Measurements from ENCODE around the gene CHCHD3.
"Not testable (repeated sequence)": the region's sequence is repeated elsewhere in the genome, so short reads cannot be mapped to it uniquely, and the experiment has no call there.

Gene CHCHD3

GRCh38 chr7:132993377-132994013 lies 88.4 kb downstream of the CHCHD3 start:
- Histone ChIP-seq H3K36me3 (ENCODE audit: control insufficient read depth, insufficient read depth, low read length) (no peaks in the 10 kb centered on the region; the same call in 1 of the 2 replicates), H3K9me3 (ENCODE audit: control insufficient read depth, insufficient read depth, low read length) (no peaks in the 10 kb centered on the region; the same call in 1 of the 2 replicates), H3K4me1 (ENCODE audit: control insufficient read depth, insufficient read depth, low read length) (peaks cover 3% of the 10 kb centered on the region; the same call in 1 of the 2 replicates), H3K27ac (ENCODE audit: low read length) (no peak overlapping the region), H3K4me3 (ENCODE audit: low read length) (no peak overlapping the region), H3K27me3 (ENCODE audit: control insufficient read depth, insufficient read depth, low read length) (no peaks in the 10 kb centered on the region)
- no peak for DNase-seq (ENCODE audit: low read depth, low spot score)
- WGBS (ENCODE audit: insufficient coverage, insufficient read length) = no CpG with 5 or more reads among the region's 5 CpGs

GRCh38 chr7:132991615-132992587 lies 90.0 kb downstream of the CHCHD3 start:
- H3K27ac ChIP-seq (ENCODE audit: low read length) = no peak overlapping the region
- no peaks in the 10 kb centered on the region; the same call in 1 of the 2 replicates for H3K9me3 ChIP-seq (ENCODE audit: control insufficient read depth, insufficient read depth, low read length)
- WGBS (ENCODE audit: insufficient coverage, insufficient read length) = no CpG with 5 or more reads among the region's 9 CpGs
- no peaks in the 10 kb centered on the region for H3K27me3 ChIP-seq (ENCODE audit: control insufficient read depth, insufficient read depth, low read length)
- H3K36me3 ChIP-seq (ENCODE audit: control insufficient read depth, insufficient read depth, low read length) = no peaks in the 10 kb centered on the region; the same call in 1 of the 2 replicates
- DNase-seq (ENCODE audit: low read depth, low spot score) = no peak
- no peak overlapping the region for H3K4me3 ChIP-seq (ENCODE audit: low read length)
- H3K4me1 ChIP-seq (ENCODE audit: control insufficient read depth, insufficient read depth, low read length) = peaks cover 3% of the 10 kb centered on the region; the same call in 1 of the 2 replicates

GRCh38 chr7:132988117-132988516 lies 93.8 kb downstream of the CHCHD3 start:
- Histone ChIP-seq H3K4me3 (ENCODE audit: low read length) (no peak overlapping the region), H3K36me3 (ENCODE audit: control insufficient read depth, insufficient read depth, low read length) (no peaks in the 10 kb centered on the region), H3K27ac (ENCODE audit: low read length) (no peak overlapping the region), H3K4me1 (ENCODE audit: control insufficient read depth, insufficient read depth, low read length) (no peaks in the 10 kb centered on the region; the same call in 1 of the 2 replicates), H3K9me3 (ENCODE audit: control insufficient read depth, insufficient read depth, low read length) (no peaks in the 10 kb centered on the region), H3K27me3 (ENCODE audit: control insufficient read depth, insufficient read depth, low read length) (no peaks in the 10 kb centered on the region)
- no CpG with 5 or more reads among the region's 1 CpG for WGBS (ENCODE audit: insufficient coverage, insufficient read length)
- DNase-seq (ENCODE audit: low read depth, low spot score) = no peak

DNA sequence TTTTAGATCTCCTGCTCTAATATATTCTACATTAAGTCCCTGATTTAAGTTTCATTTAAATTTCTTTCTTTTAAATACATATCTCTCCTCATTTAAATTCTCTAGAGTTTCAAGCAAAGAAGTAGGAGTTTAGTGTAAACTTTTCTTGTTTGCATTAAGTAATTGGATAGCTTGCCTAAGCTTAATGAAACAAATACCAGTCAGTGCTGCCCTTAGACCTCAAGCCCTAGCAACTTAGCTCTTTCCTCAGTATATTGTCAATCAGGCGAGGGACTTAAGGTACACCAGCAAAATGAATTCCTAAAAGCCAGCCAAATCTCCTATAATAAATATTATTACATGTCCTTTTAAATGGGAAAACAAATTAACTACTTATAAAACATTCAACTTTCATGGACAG lies 101.5 kb downstream of the CHCHD3 start:
- Histone ChIP-seq H3K4me1 (ENCODE audit: control insufficient read depth, insufficient read depth, low read length) (no peaks in the 10 kb centered on the region), H3K36me3 (ENCODE audit: control insufficient read depth, insufficient read depth, low read length) (no peaks in the 10 kb centered on the region), H3K27ac (ENCODE audit: low read length) (no peak overlapping the region), H3K4me3 (ENCODE audit: low read length) (no peak overlapping the region), H3K27me3 (ENCODE audit: control insufficient read depth, insufficient read depth, low read length) (no peaks in the 10 kb centered on the region), H3K9me3 (ENCODE audit: control insufficient read depth, insufficient read depth, low read length) (no peaks in the 10 kb centered on the region)
- no peak for DNase-seq (ENCODE audit: low read depth, low spot score)
- WGBS (ENCODE audit: insufficient coverage, insufficient read length) = no CpG with 5 or more reads among the region's 1 CpG

GRCh38 chr7:132979524-132979923 lies 102.4 kb downstream of the CHCHD3 start:
- H3K4me3 ChIP-seq (ENCODE audit: low read length) = no peak overlapping the region
- no peak for DNase-seq (ENCODE audit: low read depth, low spot score)

DNA sequence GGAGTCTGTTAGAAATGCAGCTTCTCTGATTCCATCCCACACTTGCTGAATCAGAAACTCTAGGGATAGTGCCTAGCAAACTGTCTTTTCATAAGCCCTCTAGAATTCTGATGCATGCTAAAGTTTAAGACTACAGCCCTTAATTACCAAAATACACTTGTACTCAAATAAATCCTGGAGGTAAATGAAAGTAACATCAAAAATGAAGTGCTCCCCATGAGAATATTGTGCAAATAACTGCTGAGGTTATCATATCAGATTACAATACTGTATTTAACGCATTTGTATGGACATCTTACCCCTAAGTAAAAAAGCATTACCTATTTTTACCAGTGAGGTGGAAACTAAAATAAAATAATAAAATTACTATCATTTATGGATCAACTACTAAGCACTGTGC lies 104.7 kb downstream of the CHCHD3 start:
- no CpG with 5 or more reads among the region's 1 CpG for WGBS (ENCODE audit: insufficient coverage, insufficient read length)
- no peaks in the 10 kb centered on the region for H3K9me3 ChIP-seq (ENCODE audit: control insufficient read depth, insufficient read depth, low read length)
- H3K4me1 ChIP-seq (ENCODE audit: control insufficient read depth, insufficient read depth, low read length) = no peaks in the 10 kb centered on the region
- no peaks in the 10 kb centered on the region for H3K27me3 ChIP-seq (ENCODE audit: control insufficient read depth, insufficient read depth, low read length)
- no peak overlapping the region for H3K4me3 ChIP-seq (ENCODE audit: low read length)
- no peak overlapping the region for H3K27ac ChIP-seq (ENCODE audit: low read length)
- no peak for DNase-seq (ENCODE audit: low read depth, low spot score)
- no peaks in the 10 kb centered on the region; the same call in 1 of the 2 replicates for H3K36me3 ChIP-seq (ENCODE audit: control insufficient read depth, insufficient read depth, low read length)

More at GRCh38 chr7:132979524-132979923, 102.4 kb downstream of the CHCHD3 start:
- no peak overlapping the region for H3K27ac ChIP-seq (ENCODE audit: low read length)
- H3K9me3 ChIP-seq (ENCODE audit: control insufficient read depth, insufficient read depth, low read length) = no peaks in the 10 kb centered on the region
- H3K4me1 ChIP-seq (ENCODE audit: control insufficient read depth, insufficient read depth, low read length) = no peaks in the 10 kb centered on the region
- no peaks in the 10 kb centered on the region for H3K27me3 ChIP-seq (ENCODE audit: control insufficient read depth, insufficient read depth, low read length)
- H3K36me3 ChIP-seq (ENCODE audit: control insufficient read depth, insufficient read depth, low read length) = no peaks in the 10 kb centered on the region

DNA sequence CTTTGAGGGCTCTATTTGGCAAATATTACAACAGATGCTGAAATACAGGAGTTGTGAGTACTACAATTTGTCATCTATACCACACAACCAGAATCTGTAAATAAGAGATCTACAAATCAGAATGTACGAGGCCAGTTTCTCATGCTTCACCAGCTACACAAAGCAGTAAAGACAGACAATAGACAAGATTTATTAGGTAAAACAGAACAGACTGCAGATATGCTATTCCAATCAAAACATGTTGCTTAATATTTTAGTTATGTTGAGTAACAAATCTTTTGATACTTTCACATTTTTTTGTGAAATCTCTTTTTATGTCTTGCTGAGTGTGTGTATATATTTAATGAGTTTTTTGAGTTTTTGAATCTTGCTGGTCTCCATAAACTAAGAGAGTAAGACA lies 109.1 kb downstream of the CHCHD3 start:
- no CpG with 5 or more reads among the region's 1 CpG for WGBS (ENCODE audit: insufficient coverage, insufficient read length)
- Histone ChIP-seq H3K27me3 (ENCODE audit: control insufficient read depth, insufficient read depth, low read length) (no peaks in the 10 kb centered on the region), H3K4me1 (ENCODE audit: control insufficient read depth, insufficient read depth, low read length) (peaks cover 1% of the 10 kb centered on the region; the same call in 1 of the 2 replicates)

DNA sequence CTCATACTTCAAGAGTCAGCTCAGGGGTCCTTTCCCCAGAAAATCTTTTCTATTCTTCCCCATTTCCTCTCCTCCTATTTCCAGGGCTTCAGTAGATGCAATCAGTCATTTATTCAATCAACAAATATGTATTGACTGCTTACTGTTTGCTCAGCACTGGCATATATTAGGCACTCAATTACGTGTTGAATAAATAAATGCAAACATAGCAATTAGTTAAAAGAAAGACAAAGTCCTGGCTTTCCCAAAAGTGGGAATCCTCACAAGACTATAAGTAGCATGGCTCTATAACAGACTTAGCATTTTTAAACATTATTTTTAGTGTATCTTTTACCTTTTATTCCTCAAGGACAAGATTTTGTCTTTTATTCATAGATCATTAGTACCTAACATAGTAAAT lies 111.6 kb downstream of the CHCHD3 start:
- H3K4me1 ChIP-seq (ENCODE audit: control insufficient read depth, insufficient read depth, low read length) = peaks cover 1% of the 10 kb centered on the region; the same call in 1 of the 2 replicates
- DNase-seq (ENCODE audit: low read depth, low spot score) = no peak
- no peaks in the 10 kb centered on the region for H3K27me3 ChIP-seq (ENCODE audit: control insufficient read depth, insufficient read depth, low read length)
- no CpG with 5 or more reads among the region's 1 CpG for WGBS (ENCODE audit: insufficient coverage, insufficient read length)
- H3K4me3 ChIP-seq (ENCODE audit: low read length) = no peak overlapping the region
- no peaks in the 10 kb centered on the region; the same call in 1 of the 2 replicates for H3K36me3 ChIP-seq (ENCODE audit: control insufficient read depth, insufficient read depth, low read length)
- no peak overlapping the region for H3K27ac ChIP-seq (ENCODE audit: low read length)
- H3K9me3 ChIP-seq (ENCODE audit: control insufficient read depth, insufficient read depth, low read length) = no peaks in the 10 kb centered on the region

More for the DNA sequence above, 109.1 kb downstream of the CHCHD3 start:
- H3K4me3 ChIP-seq (ENCODE audit: low read length) = no peak overlapping the region
- DNase-seq (ENCODE audit: low read depth, low spot score) = no peak
- H3K27ac ChIP-seq (ENCODE audit: low read length) = no peak overlapping the region
- H3K36me3 ChIP-seq (ENCODE audit: control insufficient read depth, insufficient read depth, low read length) = no peaks in the 10 kb centered on the region; the same call in 1 of the 2 replicates
- no peaks in the 10 kb centered on the region for H3K9me3 ChIP-seq (ENCODE audit: control insufficient read depth, insufficient read depth, low read length)

GRCh38 chr7:132969520-132969919 lies 112.4 kb downstream of the CHCHD3 start:
- H3K36me3 ChIP-seq (ENCODE audit: control insufficient read depth, insufficient read depth, low read length) = no peaks in the 10 kb centered on the region; the same call in 1 of the 2 replicates

DNA sequence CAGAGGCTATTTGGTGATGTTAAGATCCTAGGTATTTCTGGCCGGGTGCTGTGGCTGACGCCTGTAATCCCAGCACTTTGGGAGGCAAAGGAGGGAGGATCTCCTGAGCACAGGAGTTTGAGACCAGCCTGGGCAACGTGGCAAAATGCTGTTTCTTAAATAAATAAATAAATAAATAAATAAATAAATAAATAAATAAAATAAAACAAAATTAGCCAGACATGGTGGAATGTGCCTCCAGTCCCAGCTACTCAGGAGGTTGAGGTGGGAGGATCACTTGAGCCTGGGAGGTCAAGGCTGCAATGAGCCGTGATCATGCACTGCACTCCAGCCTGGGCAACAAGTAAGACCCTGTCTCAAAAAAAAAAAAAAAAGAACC lies 114.4 kb downstream of the CHCHD3 start:
- not testable (repeated sequence) for H3K36me3 ChIP-seq (ENCODE audit: control insufficient read depth, insufficient read depth, low read length); H3K27ac ChIP-seq (ENCODE audit: low read length); H3K4me3 ChIP-seq (ENCODE audit: low read length); H3K27me3 ChIP-seq (ENCODE audit: control insufficient read depth, insufficient read depth, low read length); H3K9me3 ChIP-seq (ENCODE audit: control insufficient read depth, insufficient read depth, low read length); H3K4me1 ChIP-seq (ENCODE audit: control insufficient read depth, insufficient read depth, low read length); DNase-seq (ENCODE audit: low read depth, low spot score)
- WGBS (ENCODE audit: insufficient coverage, insufficient read length) = no CpG with 5 or more reads among the region's 4 CpGs

More at GRCh38 chr7:132969520-132969919, 112.4 kb downstream of the CHCHD3 start:
- H3K4me1 ChIP-seq (ENCODE audit: control insufficient read depth, insufficient read depth, low read length) = peaks cover 1% of the 10 kb centered on the region; the same call in 1 of the 2 replicates
- no CpG with 5 or more reads among the region's 1 CpG for WGBS (ENCODE audit: insufficient coverage, insufficient read length)
- H3K27ac ChIP-seq (ENCODE audit: low read length) = no peak overlapping the region
- no peak overlapping the region for H3K4me3 ChIP-seq (ENCODE audit: low read length)
- H3K27me3 ChIP-seq (ENCODE audit: control insufficient read depth, insufficient read depth, low read length) = no peaks in the 10 kb centered on the region
- no peaks in the 10 kb centered on the region for H3K9me3 ChIP-seq (ENCODE audit: control insufficient read depth, insufficient read depth, low read length)
- DNase-seq (ENCODE audit: low read depth, low spot score) = no peak

All from iPS DF 6.9 (cell line).